Natural killer cell treated with Interleukin-12 subunit alpha and Interleukin-12 subunit beta and Interleukin-15 and Interleukin-18, amount 100 ng/mL, for 72 hours (primary cell): ENCODE data around the gene PPP1R14B. TPM values are rescaled to one million over a fixed set of nuclear protein-coding genes. Genes with fewer than 3 reads are reported as not detected.

ENCODE experiments used
- ATAC-seq, 2 donors: fragments of 150-1000 bp; cut with Tn5 transposase in 1 of 2; sonication (Bioruptor Pico), chemical (Tn5 transposase) in 1 of 2; 2 replicates each; pipeline ENCODE4 v1.10.0; 2021
- DNase-seq: peaks from one replicate; pipeline ENCODE4 v3.0.0; 2022; ENCODE audit warnings: low spot score
- H3K27ac Mint-ChIP-seq, 2 donors: 1 replicate in 1 of 2; 2 replicates in 1 of 2; pipeline ENCODE4 v1.8.0; 2022; ENCODE audit warnings: mixed read lengths in 2 of 2, mild to moderate bottlenecking in 1 of 2, moderate library complexity in 1 of 2
- H3K27me3 Mint-ChIP-seq, 2 donors: 1 replicate in 1 of 2; 2 replicates in 1 of 2; pipeline ENCODE4 v1.8.0; 2022; ENCODE audit warnings: mixed read lengths in 2 of 2
- H3K36me3 Mint-ChIP-seq: one replicate; pipeline ENCODE4 v1.8.0; 2022; ENCODE audit warnings: mixed read lengths
- H3K4me1 Mint-ChIP-seq, 2 donors: 1 replicate in 1 of 2; 2 replicates in 1 of 2; pipeline ENCODE4 v1.8.0; 2022; ENCODE audit warnings: low read depth in 2 of 2, mixed read lengths in 2 of 2, mild to moderate bottlenecking in 1 of 2
- H3K4me3 Mint-ChIP-seq: one replicate; pipeline ENCODE4 v1.8.0; 2022; ENCODE audit warnings: mixed read lengths
- H3K9me3 Mint-ChIP-seq: 2 replicates; pipeline ENCODE4 v1.8.0; 2022; ENCODE audit warnings: mixed read lengths
- total RNA-seq, 2 donors: library from RNA; stranded (reverse); gene quantifications; one replicate each; pipeline ENCODE4 v1.2.3, GENCODE V29; 2022

Gene PPP1R14B
- total RNA-seq, 2 donors from 2014 or later, result 130 to 236 TPM

DNA sequence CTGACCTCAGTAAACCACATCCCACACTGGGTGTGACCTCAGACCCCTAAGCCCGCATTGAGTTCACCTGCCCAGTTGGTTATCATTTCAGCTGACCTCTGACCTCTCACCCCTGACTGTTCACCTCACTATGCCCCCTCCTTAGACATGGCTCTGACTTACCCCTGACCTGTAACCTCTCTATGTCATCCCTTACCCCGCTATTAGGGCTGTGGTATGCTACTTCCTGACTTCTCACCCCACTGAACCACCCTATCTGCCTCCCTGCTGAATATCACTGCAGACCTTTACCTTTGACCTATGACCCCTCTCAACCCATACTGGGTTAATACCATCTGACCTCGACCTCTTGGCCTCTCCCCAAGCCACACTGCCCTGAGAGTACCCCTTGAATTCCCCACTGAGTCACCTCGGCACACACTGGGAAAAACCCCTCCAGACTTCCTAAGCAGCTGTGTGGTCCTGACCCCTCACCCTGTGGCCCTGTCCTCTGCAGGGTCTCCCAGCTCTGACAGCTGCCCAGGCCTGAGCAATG lies 12.9 kb upstream of the PPP1R14B start:
- DNase-seq, result no peak
- H3K4me3 Mint-ChIP-seq, result peak overlapping the region; percentile 6
- H3K4me1 Mint-ChIP-seq, result peaks cover 10 to 15% of the 10 kb centered on the region in 2 donors
- ATAC-seq, result peak; percentile 39 to 77
- H3K9me3 Mint-ChIP-seq, result no peaks in the 10 kb centered on the region
- peaks cover 8% of the 10 kb centered on the region for H3K36me3 Mint-ChIP-seq
- no peaks in the 10 kb centered on the region for H3K27me3 Mint-ChIP-seq
- peak overlapping the region; percentile 52 to 84 for H3K27ac Mint-ChIP-seq

DNA sequence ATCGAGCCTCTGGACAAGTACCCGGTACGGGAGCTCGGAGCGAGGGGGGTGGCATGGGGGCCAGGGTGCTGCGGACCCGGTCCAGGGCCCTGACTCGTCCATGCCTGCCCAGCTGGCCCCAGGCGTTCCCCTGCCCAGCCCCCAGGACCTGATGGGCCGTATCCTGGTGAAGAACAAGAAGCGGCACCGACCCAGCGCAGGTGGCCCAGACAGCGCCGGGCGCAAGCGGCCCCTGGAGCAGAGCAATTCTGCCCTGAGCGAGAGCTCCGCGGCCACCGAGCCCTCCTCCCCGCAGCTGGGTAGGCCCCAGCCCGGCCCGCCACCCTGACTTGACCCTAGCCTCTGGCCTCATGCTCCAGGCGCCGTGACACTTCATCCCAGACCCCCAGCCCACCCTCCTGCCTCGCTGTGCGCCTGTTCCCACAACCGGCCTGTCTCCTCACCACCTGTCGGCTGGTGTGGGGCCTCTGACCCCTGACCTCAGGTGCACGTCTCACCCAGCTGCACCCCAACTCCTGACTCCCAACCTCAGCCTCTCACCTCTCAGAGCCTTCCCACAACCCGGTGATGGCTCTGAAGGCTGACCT lies 12.3 kb upstream of the PPP1R14B start:
- peak overlapping the region; percentile 6 for H3K4me3 Mint-ChIP-seq
- peaks cover 10 to 15% of the 10 kb centered on the region in 2 donors for H3K4me1 Mint-ChIP-seq
- DNase-seq, result no peak
- H3K9me3 Mint-ChIP-seq, result no peaks in the 10 kb centered on the region
- H3K36me3 Mint-ChIP-seq, result peaks cover 8% of the 10 kb centered on the region
- H3K27ac Mint-ChIP-seq, result peak overlapping the region; percentile 52 to 84
- no peaks in the 10 kb centered on the region for H3K27me3 Mint-ChIP-seq
- ATAC-seq, result no peak

DNA sequence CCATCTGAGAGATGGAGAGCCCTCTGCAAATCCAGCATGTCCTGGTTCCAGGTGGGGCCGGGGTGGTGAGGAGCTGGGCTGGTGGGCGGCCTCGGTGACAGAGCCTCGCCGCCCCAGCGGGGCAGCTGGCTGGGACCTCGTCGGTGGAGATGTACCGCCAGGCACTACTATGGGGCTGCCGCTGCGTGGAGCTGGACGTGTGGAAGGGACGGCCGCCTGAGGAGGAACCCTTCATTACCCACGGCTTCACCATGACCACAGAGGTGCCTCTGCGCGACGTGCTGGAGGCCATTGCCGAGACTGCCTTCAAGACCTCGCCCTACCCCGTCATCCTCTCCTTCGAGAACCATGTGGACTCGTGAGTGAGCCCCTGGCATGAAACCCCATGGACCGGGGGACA lies 11.6 kb upstream of the PPP1R14B start:
- H3K4me3 Mint-ChIP-seq, result no peak overlapping the region
- no peaks in the 10 kb centered on the region for H3K9me3 Mint-ChIP-seq
- DNase-seq, result no peak
- no peak for ATAC-seq
- H3K4me1 Mint-ChIP-seq, result peaks cover 10 to 20% of the 10 kb centered on the region in 2 donors
- H3K27me3 Mint-ChIP-seq, result no peaks in the 10 kb centered on the region
- peak overlapping the region in 1 of 2 donors; percentile 53 for H3K27ac Mint-ChIP-seq
- peaks cover 8% of the 10 kb centered on the region for H3K36me3 Mint-ChIP-seq

DNA sequence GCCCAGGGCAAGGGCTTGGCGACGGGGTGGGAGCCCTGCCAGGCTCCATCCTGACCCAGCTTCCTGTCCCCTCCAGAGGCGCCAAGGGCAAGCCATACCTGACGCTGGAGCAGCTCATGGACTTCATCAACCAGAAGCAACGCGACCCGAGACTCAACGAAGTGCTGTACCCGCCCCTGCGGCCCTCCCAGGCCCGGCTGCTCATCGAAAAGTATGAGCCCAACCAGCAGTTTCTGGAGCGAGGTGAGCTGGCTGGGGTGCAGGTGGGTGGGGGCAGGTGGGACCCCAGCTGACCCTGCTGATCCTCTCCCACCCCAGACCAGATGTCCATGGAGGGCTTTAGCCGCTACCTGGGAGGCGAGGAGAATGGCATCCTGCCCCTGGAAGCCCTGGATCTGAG lies 9.6 kb upstream of the PPP1R14B start:
- Mint-ChIP-seq H3K4me3 (no peak overlapping the region), H3K36me3 (peaks cover 8% of the 10 kb centered on the region), H3K4me1 (peaks cover 16 to 26% of the 10 kb centered on the region in 2 donors), H3K27me3 (no peaks in the 10 kb centered on the region), H3K9me3 (no peaks in the 10 kb centered on the region), H3K27ac (no peak overlapping the region)
- no peak for DNase-seq
- ATAC-seq, result no peak

DNA sequence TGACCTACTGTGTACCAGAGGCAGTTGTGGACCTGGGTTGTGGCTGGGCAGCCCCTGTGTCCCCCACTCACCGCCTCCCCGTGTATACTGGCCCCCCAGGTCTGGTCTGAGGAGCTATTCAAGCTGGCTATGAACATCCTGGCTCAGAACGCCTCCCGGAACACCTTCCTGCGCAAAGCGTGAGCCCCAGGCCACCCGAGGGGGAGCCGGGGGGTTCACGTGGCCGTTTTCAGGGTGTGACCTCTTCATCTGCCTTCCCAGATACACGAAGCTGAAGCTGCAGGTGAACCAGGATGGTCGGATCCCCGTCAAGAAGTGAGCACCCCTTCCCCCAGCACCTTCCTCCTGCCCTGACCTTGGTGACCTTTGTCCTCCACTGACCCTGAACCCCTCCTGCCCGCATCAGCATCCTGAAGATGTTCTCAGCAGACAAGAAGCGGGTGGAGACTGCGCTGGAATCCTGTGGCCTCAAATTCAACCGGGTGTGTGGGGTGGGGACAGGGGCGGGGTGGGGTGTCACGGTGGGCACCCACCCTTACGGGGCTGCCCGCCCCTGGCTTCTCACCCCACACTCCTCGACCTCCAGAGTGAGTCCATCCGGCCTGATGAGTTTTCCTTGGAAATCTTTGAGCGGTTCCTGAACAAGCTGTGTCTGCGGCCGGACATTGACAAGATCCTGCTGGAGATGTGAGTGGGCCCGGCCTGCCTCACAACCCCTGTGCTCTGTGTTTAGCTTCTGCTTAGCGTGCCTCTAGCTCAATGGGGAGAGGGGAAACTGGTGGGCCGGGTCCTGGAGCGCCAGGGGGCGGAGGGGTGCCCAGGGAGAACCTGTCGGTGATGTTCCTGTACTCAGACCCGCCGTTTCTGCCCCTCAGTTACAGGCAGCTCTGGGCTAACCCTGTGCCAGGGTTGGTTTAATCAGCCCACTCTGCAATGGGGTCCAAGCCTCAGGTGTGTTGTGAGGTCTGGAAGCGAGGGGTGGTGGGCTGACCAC lies 8.7 kb upstream of the PPP1R14B start:
- DNase-seq (no peak), ATAC-seq (no peak)
- peaks cover 16 to 26% of the 10 kb centered on the region in 2 donors for H3K4me1 Mint-ChIP-seq
- no peak overlapping the region for H3K4me3 Mint-ChIP-seq
- H3K27me3 Mint-ChIP-seq, result no peaks in the 10 kb centered on the region
- no peak overlapping the region for H3K27ac Mint-ChIP-seq
- H3K36me3 Mint-ChIP-seq, result peaks cover 8% of the 10 kb centered on the region
- H3K9me3 Mint-ChIP-seq, result no peaks in the 10 kb centered on the region

DNA sequence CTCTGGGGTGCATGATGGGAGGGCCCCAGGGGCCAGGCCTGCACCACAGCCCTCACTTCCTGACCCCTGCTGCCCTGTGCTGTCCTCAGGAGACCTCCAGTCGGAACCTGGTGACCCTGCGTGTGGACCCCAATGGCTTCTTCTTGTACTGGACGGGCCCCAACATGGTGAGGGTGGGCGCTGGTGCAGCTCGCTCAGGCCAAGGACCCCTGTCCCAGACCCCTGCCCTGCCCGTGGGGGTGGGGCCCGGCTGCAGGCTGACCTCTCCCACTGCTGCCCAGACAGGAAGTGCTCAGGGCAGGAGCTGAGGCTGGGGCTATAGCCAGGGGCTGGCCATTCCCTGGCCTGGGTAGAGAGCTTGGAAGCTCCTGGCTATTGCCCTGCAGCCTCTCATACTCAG lies 7.6 kb upstream of the PPP1R14B start:
- no peak overlapping the region for H3K4me3 Mint-ChIP-seq
- no peak overlapping the region for H3K27ac Mint-ChIP-seq
- DNase-seq, result no peak
- H3K36me3 Mint-ChIP-seq, result peaks cover 1% of the 10 kb centered on the region
- no peak for ATAC-seq
- no peaks in the 10 kb centered on the region for H3K9me3 Mint-ChIP-seq
- H3K27me3 Mint-ChIP-seq, result no peaks in the 10 kb centered on the region
- peaks cover 8 to 17% of the 10 kb centered on the region in 2 donors for H3K4me1 Mint-ChIP-seq

DNA sequence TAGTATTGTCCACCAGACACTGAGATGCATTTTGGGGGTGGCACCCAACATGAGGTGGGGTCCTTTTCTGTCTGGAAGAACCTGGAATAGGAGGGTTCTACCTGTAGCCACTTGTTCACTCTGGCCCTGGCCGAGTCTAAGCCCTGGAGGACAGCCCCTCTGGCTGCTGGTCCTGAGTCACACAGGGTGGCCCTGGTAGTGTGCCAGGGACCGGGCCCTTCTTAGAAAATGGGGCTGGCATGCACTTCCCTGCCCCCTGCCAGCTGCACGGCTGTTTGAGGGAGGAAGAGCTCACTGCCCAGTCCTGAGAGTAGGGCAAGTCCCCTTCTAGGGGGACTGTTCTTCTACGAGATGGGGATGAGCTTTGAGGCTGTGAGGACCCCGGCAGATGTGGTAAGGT lies 6.7 kb upstream of the PPP1R14B start:
- Mint-ChIP-seq H3K4me1 (peaks cover 6 to 16% of the 10 kb centered on the region in 2 donors), H3K27me3 (no peaks in the 10 kb centered on the region), H3K4me3 (peak overlapping the region; percentile 12), H3K9me3 (no peaks in the 10 kb centered on the region), H3K27ac (peak overlapping the region in 1 of 2 donors; percentile 76), H3K36me3 (no peaks in the 10 kb centered on the region)
- DNase-seq, result no peak
- no peak for ATAC-seq

DNA sequence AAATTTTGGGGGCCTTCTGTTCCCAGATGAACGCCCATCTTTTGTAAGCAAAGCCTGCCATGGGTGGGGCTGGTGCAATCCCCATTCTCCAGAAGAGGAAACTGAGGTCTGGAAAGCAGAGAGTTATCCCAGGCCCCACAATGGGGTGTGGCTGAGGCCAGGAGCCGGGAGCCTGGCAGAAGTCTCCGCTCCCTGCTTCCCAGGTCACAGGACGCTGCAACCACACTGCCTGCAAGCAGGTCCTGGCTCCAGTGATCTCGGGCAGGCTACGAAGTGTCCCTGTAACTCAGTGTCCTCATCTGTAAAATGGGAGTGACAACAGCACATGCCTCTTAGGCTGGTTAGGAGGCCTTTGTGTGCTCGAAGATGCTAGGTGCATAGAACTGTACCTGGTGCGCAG lies 6.3 kb upstream of the PPP1R14B start:
- H3K27ac Mint-ChIP-seq, result no peak overlapping the region
- H3K9me3 Mint-ChIP-seq, result no peaks in the 10 kb centered on the region
- H3K36me3 Mint-ChIP-seq, result no peaks in the 10 kb centered on the region
- peaks cover 8 to 18% of the 10 kb centered on the region in 2 donors for H3K4me1 Mint-ChIP-seq
- ATAC-seq, result no peak
- H3K27me3 Mint-ChIP-seq, result no peaks in the 10 kb centered on the region
- DNase-seq, result no peak
- H3K4me3 Mint-ChIP-seq, result peak overlapping the region; percentile 89

DNA sequence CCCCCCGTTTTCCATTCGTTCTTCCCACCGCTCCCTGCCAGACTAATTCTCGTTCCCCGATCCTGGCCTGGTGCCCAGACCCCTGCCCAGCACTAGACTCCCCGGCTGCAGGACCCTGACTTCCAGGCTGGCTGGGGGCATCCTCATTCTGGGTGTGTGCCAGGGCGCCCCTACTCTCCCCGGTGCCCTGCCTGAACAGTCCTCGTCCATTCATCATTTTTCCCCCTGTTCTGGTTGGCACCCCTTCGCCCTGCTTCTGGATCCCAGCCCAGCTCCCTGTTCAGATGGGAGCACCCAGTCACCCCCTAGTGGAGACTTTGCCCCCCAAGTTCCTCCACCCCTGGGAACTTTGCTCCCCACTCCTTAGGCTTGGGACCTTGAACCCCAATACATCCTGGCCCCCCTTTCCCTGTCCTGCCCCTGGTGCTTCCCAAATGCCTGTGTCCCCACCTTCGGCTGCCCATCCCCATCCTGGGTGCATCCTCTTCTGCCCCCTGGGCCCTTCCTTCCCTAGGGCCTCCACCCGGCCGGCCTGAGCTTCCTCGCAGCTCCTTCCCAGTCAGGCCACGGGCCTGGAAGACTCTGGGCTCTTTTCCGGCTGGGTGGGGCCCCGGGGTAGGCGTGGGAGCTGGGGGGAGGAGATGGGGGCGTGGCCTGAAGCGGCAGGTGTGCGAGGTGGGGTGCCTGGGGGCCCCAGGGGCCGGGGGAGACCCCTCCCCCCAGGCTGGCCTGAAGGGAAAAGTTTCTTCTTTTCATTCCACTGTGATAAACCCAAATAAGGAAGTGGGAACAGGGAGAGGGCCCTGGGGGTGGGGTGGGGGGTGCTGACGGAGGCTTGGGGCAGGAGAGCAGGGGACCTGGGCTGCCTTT lies 5.5 kb upstream of the PPP1R14B start:
- Mint-ChIP-seq H3K9me3 (no peaks in the 10 kb centered on the region), H3K27ac (peak overlapping the region in 1 of 2 donors; percentile 70), H3K36me3 (no peaks in the 10 kb centered on the region), H3K4me1 (peaks cover 12 to 23% of the 10 kb centered on the region in 2 donors), H3K4me3 (peak overlapping the region; percentile 89), H3K27me3 (no peaks in the 10 kb centered on the region)
- DNase-seq (no peak), ATAC-seq (no peak)

DNA sequence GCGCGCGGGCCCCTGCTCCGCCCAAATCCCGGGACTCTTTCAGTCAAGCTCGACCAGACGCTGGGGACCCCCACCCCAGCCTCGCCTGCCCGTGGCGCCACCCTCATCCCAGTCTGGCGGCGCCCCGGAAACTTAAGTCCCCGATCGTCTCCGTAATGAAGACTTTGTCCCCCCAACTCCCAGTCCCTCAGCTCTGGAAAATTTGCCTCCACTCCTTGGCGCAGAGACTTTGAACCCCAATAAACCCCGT lies 4.9 kb upstream of the PPP1R14B start:
- H3K9me3 Mint-ChIP-seq, result no peaks in the 10 kb centered on the region
- DNase-seq (no peak), ATAC-seq (no peak)
- peak overlapping the region; percentile 89 for H3K4me3 Mint-ChIP-seq
- peaks cover 12 to 27% of the 10 kb centered on the region in 2 donors for H3K4me1 Mint-ChIP-seq
- no peaks in the 10 kb centered on the region for H3K36me3 Mint-ChIP-seq
- peak overlapping the region in 1 of 2 donors; percentile 70 for H3K27ac Mint-ChIP-seq
- H3K27me3 Mint-ChIP-seq, result no peaks in the 10 kb centered on the region

DNA sequence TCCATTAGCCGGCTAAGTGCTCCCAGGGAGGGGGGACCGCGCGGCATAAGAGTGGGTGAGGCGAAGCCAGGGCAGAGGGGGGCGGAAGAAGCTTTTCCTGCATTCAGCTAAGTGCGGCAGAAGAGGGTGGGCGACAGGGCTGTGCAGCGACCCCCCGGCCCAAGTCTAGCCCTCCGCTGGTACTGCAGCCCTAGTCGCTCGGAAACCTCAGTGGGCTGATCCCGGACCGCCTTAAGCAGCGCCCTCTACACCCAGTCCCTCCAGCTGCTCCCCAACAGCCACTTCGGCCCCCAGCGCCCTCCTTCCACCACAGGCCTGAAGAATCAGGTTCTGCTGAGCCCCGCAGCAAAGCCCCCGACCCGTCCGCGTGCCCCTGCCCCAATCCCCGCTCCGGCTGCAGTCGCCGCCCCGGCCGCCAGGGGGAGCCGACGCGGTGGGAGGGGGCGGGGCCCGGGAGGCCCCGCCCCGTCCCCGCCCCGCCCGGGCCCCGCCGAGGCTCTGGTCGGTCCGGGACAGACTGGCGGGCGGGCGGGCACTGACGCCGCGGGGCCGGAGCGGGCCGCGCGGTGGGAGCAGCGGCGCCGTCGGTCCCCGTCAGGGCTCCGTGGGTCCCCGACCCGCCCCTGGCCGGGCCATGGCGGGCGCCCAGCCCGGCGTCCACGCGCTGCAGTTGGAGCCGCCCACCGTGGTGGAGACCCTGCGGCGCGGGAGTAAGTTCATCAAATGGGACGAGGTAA lies 4.4 kb upstream of the PPP1R14B start, which contains the start of gene PLCB3:
PLCB3 (plus strand) TSS at position 515 of the 737 bp plus-strand sequence; CDS start at position 635, 120 bp downstream.
- H3K4me3 Mint-ChIP-seq, result peak within 1 kb of the TSS; percentile 89
- H3K27me3 Mint-ChIP-seq, result no peaks in the 10 kb centered on the region
- no peak for DNase-seq
- peak within 1 kb of the TSS in 1 of 2 donors; percentile 70 for H3K27ac Mint-ChIP-seq
- peak; percentile 80 to 85 for ATAC-seq
- no peaks in the 10 kb centered on the region for H3K9me3 Mint-ChIP-seq
- peaks cover 12 to 27% of the 10 kb centered on the region in 2 donors for H3K4me1 Mint-ChIP-seq
- no peaks in the 10 kb centered on the region for H3K36me3 Mint-ChIP-seq

DNA sequence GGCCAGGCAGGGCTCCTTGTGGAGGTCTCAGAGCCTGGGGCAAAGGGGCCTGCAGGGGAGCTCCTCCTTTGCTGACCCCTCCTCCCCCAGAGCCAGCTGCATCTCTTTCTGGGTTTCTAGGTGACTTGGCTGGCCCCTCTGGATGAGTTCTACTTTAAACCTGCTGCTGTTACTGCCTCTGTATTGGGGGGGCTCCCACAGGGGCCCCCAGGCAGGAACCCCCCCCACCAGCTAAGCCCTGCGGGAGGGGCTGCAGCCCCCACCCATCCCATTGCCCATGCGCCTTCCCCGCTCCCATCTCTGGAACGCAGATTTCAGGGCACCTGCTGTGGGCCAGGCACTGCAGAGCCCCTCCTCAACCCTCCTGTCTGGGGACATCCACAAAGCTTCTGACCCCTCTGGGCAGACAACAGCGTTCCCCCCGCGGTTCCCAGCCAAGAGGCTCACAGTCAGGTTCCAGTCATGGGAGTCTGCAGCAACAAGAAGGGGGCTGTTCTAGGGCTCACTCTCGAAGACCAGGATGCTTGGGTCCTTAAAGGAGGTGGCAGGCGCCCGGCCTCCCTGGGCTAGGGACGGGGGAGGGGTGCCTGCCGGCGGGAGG lies 3.8 kb upstream of the PPP1R14B start:
- H3K4me3 Mint-ChIP-seq, result peak overlapping the region; percentile 56
- H3K27ac Mint-ChIP-seq, result no peak overlapping the region
- no peaks in the 10 kb centered on the region for H3K9me3 Mint-ChIP-seq
- peaks cover 12 to 32% of the 10 kb centered on the region in 2 donors for H3K4me1 Mint-ChIP-seq
- no peak for ATAC-seq
- no peaks in the 10 kb centered on the region for H3K36me3 Mint-ChIP-seq
- no peak for DNase-seq
- H3K27me3 Mint-ChIP-seq, result no peaks in the 10 kb centered on the region
